Skeletal muscle tissue (tissue), 4 donors: ENCODE data around the gene CAPN14. TPM values are rescaled to one million over a fixed set of nuclear protein-coding genes. Genes with fewer than 3 reads are reported as not detected.

Experiments
- H3K27ac ChIP-seq: one replicate; pipeline ENCODE4 v1.7.0; 2013; ENCODE audit warnings: mild to moderate bottlenecking, low read depth, low read length, inconsistent platforms
- H3K27me3 ChIP-seq, 3 donors: one replicate each; pipeline ENCODE4 v1.7.0; 2013; ENCODE audit warnings: low read length in 3 of 3; ENCODE audit not compliant: control insufficient read depth in 3 of 3, insufficient read depth in 3 of 3
- H3K36me3 ChIP-seq, 3 donors: one replicate each; pipeline ENCODE4 v1.7.0; 2013; ENCODE audit warnings: low read length in 3 of 3; ENCODE audit not compliant: control insufficient read depth in 3 of 3, insufficient read depth in 3 of 3
- H3K4me1 ChIP-seq, 3 donors: one replicate each; pipeline ENCODE4 v1.7.0; 2013; ENCODE audit warnings: low read length in 3 of 3, mild to moderate bottlenecking in 3 of 3; ENCODE audit not compliant: control insufficient read depth in 3 of 3, insufficient read depth in 3 of 3
- H3K4me3 ChIP-seq, 3 donors: one replicate each; pipeline ENCODE4 v1.7.0; 2013; ENCODE audit warnings: low read length in 3 of 3
- H3K9ac ChIP-seq, 3 donors: one replicate each; pipeline ENCODE4 v1.7.0; 2013; ENCODE audit warnings: low read length in 3 of 3, mild to moderate bottlenecking in 3 of 3, moderate library complexity in 2 of 3, low read depth in 1 of 3
- H3K9me3 ChIP-seq, 3 donors: one replicate each; pipeline ENCODE4 v1.7.0; 2013; ENCODE audit warnings: low read length in 3 of 3; ENCODE audit not compliant: control insufficient read depth in 3 of 3
- total RNA-seq: library from RNA; depleted of rRNA; stranded (reverse); fragments of >200 nt; gene quantifications from one replicate; pipeline ENCODE4 v1.2.3, GENCODE V29; 2014
- donor health status: Osteomylitis.

The CAPN14 gene
- total RNA-seq, 1 donor from 2014 or later, result not detected

- Histone ChIP-seq H3K9ac (no peak overlapping the region), H3K4me3 (peak overlapping the region in 1 of 3 donors; percentile 43), H3K36me3 (no peaks in the 10 kb centered on the region), H3K4me1 (peaks cover 6 to 13% (median 8%) of the 10 kb centered on the region in 3 donors), H3K9me3 (no peaks in the 10 kb centered on the region), H3K27ac (no peak overlapping the region), H3K27me3 (peaks cover 24 to 46% (median 42%) of the 10 kb centered on the region in 3 donors)
These were observed 80.6 kb downstream of the CAPN14 start for GRCh38 chr2:31136732-31137131.

GRCh38 chr2:31136000-31136399 is 81.3 kb downstream of the CAPN14 start:
- Histone ChIP-seq H3K27me3 (peaks cover 24 to 47% (median 42%) of the 10 kb centered on the region in 3 donors), H3K4me3 (no peak overlapping the region), H3K9ac (no peak overlapping the region), H3K9me3 (no peaks in the 10 kb centered on the region), H3K27ac (no peak overlapping the region), H3K36me3 (no peaks in the 10 kb centered on the region), H3K4me1 (peaks cover 6 to 13% (median 8%) of the 10 kb centered on the region in 3 donors)

DNA sequence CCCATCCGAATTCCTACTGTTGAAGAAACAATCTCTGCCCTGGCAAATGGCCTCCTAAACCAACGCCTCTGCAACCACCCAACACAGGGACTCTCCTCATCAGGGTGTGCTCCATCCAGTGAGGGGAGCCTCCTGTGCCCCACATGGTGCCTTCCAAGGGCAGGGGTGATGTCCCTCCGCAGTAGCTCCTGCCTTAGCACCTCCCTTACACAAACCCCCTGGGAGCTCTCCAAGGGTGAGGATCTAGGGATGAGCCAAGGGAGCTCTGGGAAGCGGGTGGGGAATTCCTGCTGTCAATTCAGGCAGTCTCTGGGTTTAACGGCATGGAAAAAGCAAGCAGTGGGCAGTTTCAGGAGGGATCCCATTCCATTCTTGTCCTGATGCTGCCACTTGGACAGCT is 82.8 kb downstream of the CAPN14 start:
- no peak overlapping the region for H3K9ac ChIP-seq
- H3K36me3 ChIP-seq, result no peaks in the 10 kb centered on the region
- peaks cover 6 to 13% (median 8%) of the 10 kb centered on the region in 3 donors for H3K4me1 ChIP-seq
- no peaks in the 10 kb centered on the region for H3K9me3 ChIP-seq
- H3K4me3 ChIP-seq, result no peak overlapping the region
- no peak overlapping the region for H3K27ac ChIP-seq
- peaks cover 24 to 46% (median 42%) of the 10 kb centered on the region in 3 donors for H3K27me3 ChIP-seq

DNA sequence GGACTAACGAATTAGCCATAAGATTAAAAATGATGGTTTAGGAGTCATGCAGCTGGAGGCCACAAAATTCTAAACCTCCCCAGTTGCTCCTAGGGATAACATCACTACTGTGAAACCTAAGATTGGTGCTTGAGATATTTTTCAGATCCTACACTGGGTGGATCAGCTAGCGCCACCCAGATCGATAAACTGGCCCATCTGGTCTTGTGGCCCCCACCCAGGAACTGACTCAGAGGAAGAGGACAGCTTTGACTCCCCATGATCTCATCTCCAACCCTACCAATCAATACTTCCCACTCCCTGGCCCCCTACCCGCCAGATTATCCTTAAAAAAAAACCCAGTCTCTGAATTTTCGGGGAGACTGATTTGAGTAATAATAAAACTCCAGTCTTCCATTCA is 84.5 kb downstream of the CAPN14 start:
- H3K4me3 ChIP-seq, result no peak overlapping the region
- no peak overlapping the region for H3K9ac ChIP-seq
- peaks cover 4 to 8% (median 6%) of the 10 kb centered on the region in 3 donors for H3K4me1 ChIP-seq
- H3K36me3 ChIP-seq, result no peaks in the 10 kb centered on the region
- H3K27ac ChIP-seq, result no peak overlapping the region
- H3K27me3 ChIP-seq, result peaks cover 23 to 43% (median 37%) of the 10 kb centered on the region in 3 donors
- H3K9me3 ChIP-seq, result no peaks in the 10 kb centered on the region

GRCh38 chr2:31131871-31132270 is 85.4 kb downstream of the CAPN14 start:
- no peaks in the 10 kb centered on the region for H3K9me3 ChIP-seq
- no peak overlapping the region for H3K27ac ChIP-seq
- no peak overlapping the region for H3K4me3 ChIP-seq
- H3K36me3 ChIP-seq, result no peaks in the 10 kb centered on the region
- peaks cover 14 to 34% (median 30%) of the 10 kb centered on the region in 3 donors for H3K27me3 ChIP-seq
- peaks cover 0 to 2% (median under 1%) of the 10 kb centered on the region in 3 donors for H3K4me1 ChIP-seq
- H3K9ac ChIP-seq, result no peak overlapping the region

DNA sequence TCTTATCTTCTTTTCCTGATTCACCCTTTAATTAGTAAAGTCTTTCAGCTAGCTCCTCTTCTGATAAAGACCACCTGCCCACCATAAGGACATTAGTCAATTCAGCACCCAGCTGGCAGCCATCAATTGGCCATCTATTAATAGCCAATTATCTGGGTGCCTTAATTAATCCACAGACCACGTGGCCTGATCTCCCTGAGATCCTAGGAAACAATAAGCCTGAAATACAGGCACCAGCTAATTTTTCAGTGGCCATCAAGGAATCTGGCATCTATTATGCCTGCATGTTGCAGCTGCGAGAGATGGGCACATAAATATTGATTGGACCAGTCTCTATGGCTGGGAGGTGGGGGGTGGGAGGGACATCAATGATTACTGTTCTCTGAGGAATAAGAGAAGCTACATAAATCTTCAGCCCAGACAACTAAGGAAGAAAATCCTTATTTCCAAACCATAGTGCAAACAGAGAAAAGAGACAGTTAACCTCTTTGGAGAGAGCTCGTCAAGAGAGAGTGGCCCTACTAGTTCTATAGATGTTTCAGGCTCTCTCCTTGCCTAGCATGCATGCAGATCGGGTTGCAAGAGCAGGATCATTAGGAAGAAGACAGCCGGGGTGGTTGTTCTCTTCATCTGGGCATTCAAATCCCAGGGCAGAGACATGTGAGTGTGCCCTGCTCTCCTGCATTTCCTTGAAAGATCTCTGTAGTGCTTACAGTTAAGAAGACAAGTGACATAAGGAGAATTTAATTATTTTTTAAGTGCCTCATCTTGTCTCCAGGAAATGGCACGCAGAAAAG is 87.7 kb downstream of the CAPN14 start:
- H3K4me3 ChIP-seq, result no peak overlapping the region
- H3K36me3 ChIP-seq, result no peaks in the 10 kb centered on the region
- no peak overlapping the region for H3K27ac ChIP-seq
- no peaks in the 10 kb centered on the region for H3K4me1 ChIP-seq
- H3K27me3 ChIP-seq, result peaks cover 0 to 12% (median 7%) of the 10 kb centered on the region in 3 donors
- H3K9ac ChIP-seq, result no peak overlapping the region
- no peaks in the 10 kb centered on the region for H3K9me3 ChIP-seq

GRCh38 chr2:31127931-31128330 is 89.4 kb downstream of the CAPN14 start:
- Histone ChIP-seq H3K4me3 (no peak overlapping the region), H3K9ac (no peak overlapping the region), H3K36me3 (no peaks in the 10 kb centered on the region), H3K27me3 (peaks cover 0 to 8% (median 0%) of the 10 kb centered on the region in 3 donors), H3K9me3 (no peaks in the 10 kb centered on the region), H3K4me1 (no peaks in the 10 kb centered on the region), H3K27ac (no peak overlapping the region)

GRCh38 chr2:31125918-31126695 is 91.2 kb downstream of the CAPN14 start:
- Histone ChIP-seq H3K4me1 (no peaks in the 10 kb centered on the region), H3K27ac (no peak overlapping the region), H3K9me3 (no peaks in the 10 kb centered on the region), H3K4me3 (no peak overlapping the region), H3K36me3 (no peaks in the 10 kb centered on the region), H3K9ac (no peak overlapping the region), H3K27me3 (peaks cover 0 to 8% (median 3%) of the 10 kb centered on the region in 3 donors)

- Histone ChIP-seq H3K36me3 (no peaks in the 10 kb centered on the region), H3K4me3 (no peak overlapping the region), H3K4me1 (no peaks in the 10 kb centered on the region), H3K27ac (no peak overlapping the region), H3K9me3 (no peaks in the 10 kb centered on the region), H3K27me3 (peaks cover 0 to 5% (median 3%) of the 10 kb centered on the region in 3 donors), H3K9ac (no peak overlapping the region)
These were observed 92.4 kb downstream of the CAPN14 start for GRCh38 chr2:31124904-31125303.
